MM.1S (cell line): Measurements from ENCODE around the gene SYNGR1.

Experiments
- EZH2phosphoT487 ChIP-seq: fragments of 300-600 bp; sonication (generic); IDR thresholded peaks from 2 replicates; pipeline ENCODE4 v1.6.1; 2018; ENCODE audit warnings: antibody characterized with exemption, low read length
- TF ChIP-seq, protein P1 (sequence below): fragments of 300-600 bp; sonication (generic); IDR thresholded peaks from 2 replicates; pipeline ENCODE4 v1.5.1; 2016; ENCODE audit warnings: antibody characterized with exemption, low read length, mixed read lengths

DNA sequence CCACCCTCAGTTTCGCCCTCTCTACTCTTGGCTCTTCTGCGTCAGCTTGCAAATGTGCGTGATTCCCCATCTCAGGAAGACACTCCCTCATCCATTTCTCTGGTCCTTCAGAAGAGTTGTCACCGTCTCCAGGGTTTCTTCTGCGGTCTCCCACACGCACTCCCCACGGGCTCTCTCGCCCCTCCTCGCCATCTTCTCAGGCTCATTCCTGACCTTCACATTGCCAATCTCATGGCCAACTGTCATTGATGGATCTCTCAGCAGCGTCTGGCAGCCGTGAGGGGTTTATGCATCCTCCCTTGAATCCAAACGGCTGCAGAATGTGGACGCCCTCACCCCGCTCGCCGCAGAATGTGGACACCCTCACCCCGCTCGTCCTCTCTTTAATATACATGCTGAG, 10.5 kb downstream of the SYNGR1 start:
- TF ChIP-seq, protein P1, sequence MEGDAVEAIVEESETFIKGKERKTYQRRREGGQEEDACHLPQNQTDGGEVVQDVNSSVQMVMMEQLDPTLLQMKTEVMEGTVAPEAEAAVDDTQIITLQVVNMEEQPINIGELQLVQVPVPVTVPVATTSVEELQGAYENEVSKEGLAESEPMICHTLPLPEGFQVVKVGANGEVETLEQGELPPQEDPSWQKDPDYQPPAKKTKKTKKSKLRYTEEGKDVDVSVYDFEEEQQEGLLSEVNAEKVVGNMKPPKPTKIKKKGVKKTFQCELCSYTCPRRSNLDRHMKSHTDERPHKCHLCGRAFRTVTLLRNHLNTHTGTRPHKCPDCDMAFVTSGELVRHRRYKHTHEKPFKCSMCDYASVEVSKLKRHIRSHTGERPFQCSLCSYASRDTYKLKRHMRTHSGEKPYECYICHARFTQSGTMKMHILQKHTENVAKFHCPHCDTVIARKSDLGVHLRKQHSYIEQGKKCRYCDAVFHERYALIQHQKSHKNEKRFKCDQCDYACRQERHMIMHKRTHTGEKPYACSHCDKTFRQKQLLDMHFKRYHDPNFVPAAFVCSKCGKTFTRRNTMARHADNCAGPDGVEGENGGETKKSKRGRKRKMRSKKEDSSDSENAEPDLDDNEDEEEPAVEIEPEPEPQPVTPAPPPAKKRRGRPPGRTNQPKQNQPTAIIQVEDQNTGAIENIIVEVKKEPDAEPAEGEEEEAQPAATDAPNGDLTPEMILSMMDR = no peak
- TF ChIP-seq EZH2phosphoT487 = no peak
